HepG2 (cell line): Measurements from ENCODE around the gene RPTOR. TPM values are rescaled to one million over a fixed set of nuclear protein-coding genes. Genes with fewer than 3 reads are reported as not detected.

Experiments
- ATAC-seq: fragments of 200-7000 bp; cut with Tn5 transposase; 3 replicates; pipeline ENCODE4 v1.9.1; 2020; ENCODE audit warnings: mild to moderate bottlenecking, moderate library complexity
- BruUV-seq: library from RNA; stranded (reverse); fragments of 400-500 nt; replicated peaks from 2 replicates; lab custom pipeline; 2021; lab: Mats Ljungman, UMichigan
- CTCF ChIA-PET: fragments of 300-600 bp; formaldehyde crosslinking; extraction: SDS; loops from one replicate; lab custom pipeline; 2021; ENCODE audit warnings: low total read pairs, inconsistent platforms, low intra/inter-chr PET ratio; lab: Yijun Ruan, JAX
- POLR2A ChIA-PET: fragments of 350-600 bp; sonication (Branson Sonifier 250); formaldehyde crosslinking; loops from one replicate; lab custom pipeline; 2020; ENCODE audit warnings: antibody characterized with exemption, inconsistent platforms; lab: Yijun Ruan, JAX
- DNase-seq: peaks from one replicate; pipeline ENCODE4 v3.0.0-alpha.2; 2015; ENCODE audit warnings: low spot score
- FAIRE-seq: peaks from 3 replicates; lab custom pipeline; 2011; peaks lifted over from hg19 to GRCh38; lab: Jason Lieb, UNC
- H2AFZ ChIP-seq: one replicate; pipeline ENCODE4 v1.6.1; 2011; ENCODE audit warnings: low read length, inconsistent platforms
- H3K27ac ChIP-seq: fragments of 300-600 bp; 3 replicates; pipeline ENCODE4 v1.8.0; 2011; ENCODE audit warnings: mixed run types, mild to moderate bottlenecking, mixed read lengths, low read length, inconsistent platforms; ENCODE audit not compliant: insufficient read depth; ENCODE audit errors: extremely low read length
- H3K27me3 ChIP-seq, 2 experiments: fragments of 200-600 bp in 1 of 2; 2 replicates in 1 of 2; 3 replicates in 1 of 2; pipeline versions ENCODE4 v1.6.0 to v1.8.0; 2011; ENCODE audit warnings: low read length in 2 of 2, mild to moderate bottlenecking in 2 of 2, moderate library complexity in 2 of 2, inconsistent platforms in 1 of 2; ENCODE audit not compliant: insufficient read depth in 2 of 2, control insufficient read depth in 1 of 2
- H3K36me3 ChIP-seq, 2 experiments: fragments of 200-600 bp in 1 of 2; replicated peaks in 1 of 2; 2 replicates in 1 of 2; 3 replicates in 1 of 2; pipeline versions ENCODE4 v1.5.1 to v1.8.0; 2011; ENCODE audit warnings: low read length in 2 of 2, inconsistent platforms in 1 of 2; ENCODE audit not compliant: insufficient read depth in 2 of 2, control insufficient read depth in 1 of 2
- H3K4me1 ChIP-seq: 2 replicates; pipeline ENCODE4 v1.5.1; 2012; ENCODE audit warnings: low read length, inconsistent platforms; ENCODE audit not compliant: insufficient read depth
- H3K4me2 ChIP-seq: 2 replicates; pipeline ENCODE4 v1.6.0; 2011; ENCODE audit warnings: low read depth, low read length, inconsistent platforms
- H3K4me3 ChIP-seq, 3 experiments: fragments of 200-600 bp in 1 of 3; sonication (generic), shearing (Covaris generic) in 1 of 3; replicated peaks in 1 of 3; 2 replicates each; pipeline ENCODE4 v1.5.1; 2011 to 2016; ENCODE audit warnings: low read length in 3 of 3, inconsistent platforms in 2 of 3, low read depth in 2 of 3, mild to moderate bottlenecking in 2 of 3, control low read depth in 1 of 3, mixed read lengths in 1 of 3; ENCODE audit not compliant: insufficient read depth in 1 of 3
- H3K79me2 ChIP-seq: one replicate; pipeline ENCODE4 v1.6.1; 2011; ENCODE audit warnings: low read length, inconsistent platforms; ENCODE audit not compliant: insufficient read depth
- H3K9ac ChIP-seq: 2 replicates; pipeline ENCODE4 v1.6.0; 2011; ENCODE audit warnings: mild to moderate bottlenecking, low read depth, low read length, inconsistent platforms; ENCODE audit not compliant: insufficient read depth
- H3K9me3 ChIP-seq: 2 replicates; pipeline ENCODE4 v1.5.1; 2012; ENCODE audit warnings: mild to moderate bottlenecking, low read length
- H4K20me1 ChIP-seq: 2 replicates; pipeline ENCODE4 v1.6.0; 2011; ENCODE audit warnings: inconsistent platforms, mild to moderate bottlenecking, low read length, moderate library complexity; ENCODE audit not compliant: insufficient read depth
- EP300 ChIP-seq, 3 experiments: sonication (generic) in 1 of 3; formaldehyde crosslinking in 1 of 3; IDR thresholded peaks; 2 replicates each; pipeline versions ENCODE4 v1.5.1 to v1.6.1; 2011 to 2020; ENCODE audit warnings: low read depth in 2 of 3, low read length in 2 of 3, borderline replicate concordance in 1 of 3, improper control_type of control experiment in 1 of 3, mild to moderate bottlenecking in 1 of 3, missing genetic modification reagents in 1 of 3, moderate library complexity in 1 of 3
- HNF4A ChIP-seq: sonication (generic); formaldehyde crosslinking; IDR thresholded peaks from 2 replicates; pipeline ENCODE4 v1.4.0; 2020; ENCODE audit warnings: missing genetic modification reagents
- NCOR1 ChIP-seq: fragments of 200-600 bp; sonication (generic); IDR thresholded peaks from 2 replicates; pipeline ENCODE4 v1.7.0; 2017; ENCODE audit warnings: antibody characterized with exemption, low read length, borderline replicate concordance
- NR2F6 ChIP-seq, 2 experiments: IDR thresholded peaks; 2 replicates each; pipeline ENCODE4 v1.6.1; 2016; ENCODE audit warnings: antibody characterized with exemption in 1 of 2, mild to moderate bottlenecking in 1 of 2
- RARG ChIP-seq: sonication (generic); formaldehyde crosslinking; IDR thresholded peaks from 2 replicates; pipeline ENCODE4 v1.4.0; 2020; ENCODE audit warnings: low read depth, mild to moderate bottlenecking, missing genetic modification reagents
- RBM22 ChIP-seq: fragments of 200-400 bp; formaldehyde crosslinking; optimal IDR thresholded peaks from 2 replicates; pipeline ENCODE3; 2017; ENCODE audit warnings: mild to moderate bottlenecking, low read length, moderate library complexity
- ZMYM3 ChIP-seq: sonication (generic); formaldehyde crosslinking; IDR thresholded peaks from 2 replicates; pipeline ENCODE4 v1.5.1; 2020; ENCODE audit warnings: mild to moderate bottlenecking, missing genetic modification reagents
- ZNF350 ChIP-seq: sonication (generic); formaldehyde crosslinking; IDR thresholded peaks from 2 replicates; pipeline ENCODE4 v1.4.0; 2020; ENCODE audit warnings: mild to moderate bottlenecking, low read depth, missing genetic modification reagents, borderline replicate concordance
- WGBS: methylation state at CpG from one replicate; pipeline ENCODE4 v1.1.6; 2017; ENCODE audit warnings: low lambda C conversion rate; 5-methylcytosine and 5-hydroxymethylcytosine counted together
- in situ Hi-C: cut with HindIII; loops from 2 replicates; pipeline ENCODE4 v1.10.0; 2017; ENCODE audit warnings: low pct_unique_long_range_greater_than_20kb; ENCODE audit not compliant: extremely low pct_ligation_motif_present
- intact Hi-C: fragments of 100-400 bp; cut with micrococcal nuclease; formaldehyde crosslinking; loops from one replicate; pipeline ENCODE4 v1.10.0; 2022; ENCODE audit not compliant: unreplicated experiment
- polyA plus RNA-seq, 8 experiments: library from polyadenylated mRNA; depleted of rRNA in 3 of 8; stranded (reverse) in 7 of 8; unstranded in 1 of 8; fragments of >200 nt; fragmentation: Illumina TruSeq in 4 of 8; extraction: Trizol in 4 of 8; gene quantifications; 2 replicates each; pipeline versions ENCODE4 v1.2.1 to v1.2.3, GENCODE V29; 2011 to 2016; ENCODE audit warnings: low read depth in 4 of 8, missing spikeins in 1 of 8, mixed read lengths in 1 of 8; ENCODE audit not compliant: insufficient read depth in 1 of 8
- total RNA-seq, 5 experiments: library from RNA; depleted of rRNA; stranded (reverse); fragments of >200 nt; fragmentation: Illumina TruSeq; extraction: Trizol; gene quantifications; 2 replicates each; pipeline ENCODE4 v1.2.3, GENCODE V29; 2016; ENCODE audit warnings: low read depth in 1 of 5
- TF ChIP-seq, protein P1 (sequence below): sonication (generic); formaldehyde crosslinking; IDR thresholded peaks from 2 replicates; pipeline ENCODE4 v1.5.0; 2020; ENCODE audit warnings: mild to moderate bottlenecking, missing genetic modification reagents
- TF ChIP-seq, protein P2 (sequence below): sonication (generic); formaldehyde crosslinking; IDR thresholded peaks from 2 replicates; pipeline ENCODE4 v1.4.0; 2020; ENCODE audit warnings: missing genetic modification reagents
- TF ChIP-seq, protein P3 (sequence below): sonication (generic); formaldehyde crosslinking; IDR thresholded peaks from 2 replicates; pipeline ENCODE4 v1.4.0; 2020; ENCODE audit warnings: missing genetic modification reagents
- TF ChIP-seq, protein P4 (sequence below): sonication (generic); formaldehyde crosslinking; IDR thresholded peaks from 2 replicates; pipeline ENCODE4 v1.4.0; 2020; ENCODE audit warnings: missing genetic modification reagents

RPTOR gene
- total and polyA plus RNA-seq, 2 of the 13 experiments (the other 11 are each of a cell fraction or from before 2014, with no cell fraction given) = 6.6 to 25.3 TPM

- Histone ChIP-seq H3K9ac (no peak overlapping the region), H3K4me1 (peaks cover 69% of the 10 kb centered on the region), H3K36me3 (peaks cover 0 to 1% of the 10 kb centered on the region in 2 experiments; a peak in 1 of 5 replicates), H2AFZ (no peak overlapping the region), H3K27ac (peak overlapping the region; percentile 37), H4K20me1 (no peaks in the 10 kb centered on the region; the same call in 1 of the 2 replicates), H3K79me2 (peaks cover 63% of the 10 kb centered on the region), H3K4me2 (peak overlapping the region; percentile 25; the same call in 1 of the 2 replicates), H3K9me3 (no peaks in the 10 kb centered on the region), H3K4me3 (no peak overlapping the region), H3K27me3 (no peaks in the 10 kb centered on the region)
- 49% methylated on average over 3 of the region's 3 CpGs for WGBS
- DNase-seq = no peak
- intact Hi-C loops = no loop called here
- POLR2A ChIA-PET = interaction anchor here (1.0 kb wide), 1 partner anchor 10 kb away, joined by 3 read pairs; no protein-coding TSS in a partner anchor
- no TSS peak for BruUV-seq
- no peak for FAIRE-seq
- CTCF ChIA-PET = no interaction called here
- ATAC-seq = peak; percentile 14; the same call in 1 of the 3 replicates
- in situ Hi-C loops = no loop called here
- TF ChIP-seq ZNF350 (CRISPR knock-in tag) (no peak), RBM22 (peak; percentile 61), HNF4A (peak; percentile 60), NR2F6 (IDR thresholded peaks at IDR 0.05) (peak; percentile 9; the same call in 1 of the 2 replicates), NR2F6 (CRISPR knock-in tag; IDR thresholded peaks at IDR 0.05) (no peak), NCOR1 (peak; percentile 51; the same call in 1 of the 2 replicates), EP300 (IDR thresholded peaks at IDR 0.05; ENCODE audit: low read depth in 2 of 2, low read length in 2 of 2) (peak in 1 of 2 experiments; percentile 41; a peak in 1 of 4 replicates), EP300 (CRISPR knock-in tag; IDR thresholded peaks at IDR 0.05; ENCODE audit: borderline replicate concordance) (no peak), RARG (CRISPR knock-in tag) (no peak), ZMYM3 (peak; percentile 33; the same call in 1 of the 2 replicates)
- TF ChIP-seq, protein P1, sequence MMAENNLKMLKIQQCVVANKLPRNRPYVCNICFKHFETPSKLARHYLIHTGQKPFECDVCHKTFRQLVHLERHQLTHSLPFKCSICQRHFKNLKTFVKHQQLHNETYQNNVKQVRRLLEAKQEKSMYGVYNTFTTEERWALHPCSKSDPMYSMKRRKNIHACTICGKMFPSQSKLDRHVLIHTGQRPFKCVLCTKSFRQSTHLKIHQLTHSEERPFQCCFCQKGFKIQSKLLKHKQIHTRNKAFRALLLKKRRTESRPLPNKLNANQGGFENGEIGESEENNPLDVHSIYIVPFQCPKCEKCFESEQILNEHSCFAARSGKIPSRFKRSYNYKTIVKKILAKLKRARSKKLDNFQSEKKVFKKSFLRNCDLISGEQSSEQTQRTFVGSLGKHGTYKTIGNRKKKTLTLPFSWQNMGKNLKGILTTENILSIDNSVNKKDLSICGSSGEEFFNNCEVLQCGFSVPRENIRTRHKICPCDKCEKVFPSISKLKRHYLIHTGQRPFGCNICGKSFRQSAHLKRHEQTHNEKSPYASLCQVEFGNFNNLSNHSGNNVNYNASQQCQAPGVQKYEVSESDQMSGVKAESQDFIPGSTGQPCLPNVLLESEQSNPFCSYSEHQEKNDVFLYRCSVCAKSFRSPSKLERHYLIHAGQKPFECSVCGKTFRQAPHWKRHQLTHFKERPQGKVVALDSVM (CRISPR knock-in tag) = peak; percentile 70; the same call in 1 of the 2 replicates
- TF ChIP-seq, protein P2, sequence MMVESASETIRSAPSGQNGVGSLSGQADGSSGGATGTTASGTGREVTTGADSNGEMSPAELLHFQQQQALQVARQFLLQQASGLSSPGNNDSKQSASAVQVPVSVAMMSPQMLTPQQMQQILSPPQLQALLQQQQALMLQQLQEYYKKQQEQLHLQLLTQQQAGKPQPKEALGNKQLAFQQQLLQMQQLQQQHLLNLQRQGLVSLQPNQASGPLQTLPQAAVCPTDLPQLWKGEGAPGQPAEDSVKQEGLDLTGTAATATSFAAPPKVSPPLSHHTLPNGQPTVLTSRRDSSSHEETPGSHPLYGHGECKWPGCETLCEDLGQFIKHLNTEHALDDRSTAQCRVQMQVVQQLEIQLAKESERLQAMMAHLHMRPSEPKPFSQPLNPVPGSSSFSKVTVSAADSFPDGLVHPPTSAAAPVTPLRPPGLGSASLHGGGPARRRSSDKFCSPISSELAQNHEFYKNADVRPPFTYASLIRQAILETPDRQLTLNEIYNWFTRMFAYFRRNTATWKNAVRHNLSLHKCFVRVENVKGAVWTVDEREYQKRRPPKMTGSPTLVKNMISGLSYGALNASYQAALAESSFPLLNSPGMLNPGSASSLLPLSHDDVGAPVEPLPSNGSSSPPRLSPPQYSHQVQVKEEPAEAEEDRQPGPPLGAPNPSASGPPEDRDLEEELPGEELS (CRISPR knock-in tag) = 0 out of 2 replicates have a peak, but pooled peaks have one; percentile 19
- TF ChIP-seq, protein P3, sequence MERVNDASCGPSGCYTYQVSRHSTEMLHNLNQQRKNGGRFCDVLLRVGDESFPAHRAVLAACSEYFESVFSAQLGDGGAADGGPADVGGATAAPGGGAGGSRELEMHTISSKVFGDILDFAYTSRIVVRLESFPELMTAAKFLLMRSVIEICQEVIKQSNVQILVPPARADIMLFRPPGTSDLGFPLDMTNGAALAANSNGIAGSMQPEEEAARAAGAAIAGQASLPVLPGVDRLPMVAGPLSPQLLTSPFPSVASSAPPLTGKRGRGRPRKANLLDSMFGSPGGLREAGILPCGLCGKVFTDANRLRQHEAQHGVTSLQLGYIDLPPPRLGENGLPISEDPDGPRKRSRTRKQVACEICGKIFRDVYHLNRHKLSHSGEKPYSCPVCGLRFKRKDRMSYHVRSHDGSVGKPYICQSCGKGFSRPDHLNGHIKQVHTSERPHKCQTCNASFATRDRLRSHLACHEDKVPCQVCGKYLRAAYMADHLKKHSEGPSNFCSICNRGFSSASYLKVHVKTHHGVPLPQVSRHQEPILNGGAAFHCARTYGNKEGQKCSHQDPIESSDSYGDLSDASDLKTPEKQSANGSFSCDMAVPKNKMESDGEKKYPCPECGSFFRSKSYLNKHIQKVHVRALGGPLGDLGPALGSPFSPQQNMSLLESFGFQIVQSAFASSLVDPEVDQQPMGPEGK (CRISPR knock-in tag) = no peak
- TF ChIP-seq, protein P4, sequence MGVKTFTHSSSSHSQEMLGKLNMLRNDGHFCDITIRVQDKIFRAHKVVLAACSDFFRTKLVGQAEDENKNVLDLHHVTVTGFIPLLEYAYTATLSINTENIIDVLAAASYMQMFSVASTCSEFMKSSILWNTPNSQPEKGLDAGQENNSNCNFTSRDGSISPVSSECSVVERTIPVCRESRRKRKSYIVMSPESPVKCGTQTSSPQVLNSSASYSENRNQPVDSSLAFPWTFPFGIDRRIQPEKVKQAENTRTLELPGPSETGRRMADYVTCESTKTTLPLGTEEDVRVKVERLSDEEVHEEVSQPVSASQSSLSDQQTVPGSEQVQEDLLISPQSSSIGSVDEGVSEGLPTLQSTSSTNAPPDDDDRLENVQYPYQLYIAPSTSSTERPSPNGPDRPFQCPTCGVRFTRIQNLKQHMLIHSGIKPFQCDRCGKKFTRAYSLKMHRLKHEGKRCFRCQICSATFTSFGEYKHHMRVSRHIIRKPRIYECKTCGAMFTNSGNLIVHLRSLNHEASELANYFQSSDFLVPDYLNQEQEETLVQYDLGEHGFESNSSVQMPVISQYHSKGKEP (CRISPR knock-in tag) = 0 out of 2 replicates have a peak, but pooled peaks have one; percentile 6
These were observed 132.6 kb downstream of the RPTOR start for GRCh38 chr17:80677214-80677756.
